K562 (cell line): ENCODE results near the gene EPO. TPM values are rescaled to one million over a fixed set of nuclear protein-coding genes. Genes with fewer than 3 reads are reported as not detected.

ENCODE experiments used
- ARHGAP35 ChIP-seq: fragments of 450-650 bp; IDR thresholded peaks from 2 replicates; pipeline ENCODE4 v1.6.1; 2018; ENCODE audit not compliant: partially characterized antibody
- BCL6 ChIP-seq: fragments of 250-450 bp; sonication (Bioruptor Pico); IDR thresholded peaks from 2 replicates; pipeline ENCODE4 v1.4.0; 2020
- BRCA1 ChIP-seq, 2 experiments: fragments of 450-650 bp in 1 of 2; sonication (generic) in 1 of 2; formaldehyde crosslinking in 1 of 2; IDR thresholded peaks; 2 replicates each; pipeline versions ENCODE4 v1.5.0 to v1.6.1; 2017 to 2020; ENCODE audit warnings: mild to moderate bottlenecking in 1 of 2, missing genetic modification reagents in 1 of 2
- CBX5 ChIP-seq: IDR thresholded peaks from 2 replicates; pipeline ENCODE4 v1.6.1; 2014; ENCODE audit warnings: low read depth, borderline replicate concordance
- CHD2 ChIP-seq: IDR thresholded peaks from 2 replicates; pipeline ENCODE4 v1.6.1; 2011; ENCODE audit warnings: low read depth, low read length
- CSDE1 ChIP-seq, 2 experiments: fragments of 450-650 bp; IDR thresholded peaks; 2 replicates each; pipeline ENCODE4 v1.6.1; 2016; ENCODE audit warnings: mild to moderate bottlenecking in 1 of 2
- ELF4 ChIP-seq: fragments of 450-650 bp; formaldehyde crosslinking; IDR thresholded peaks from 2 replicates; pipeline ENCODE4 v1.4.0; 2022; ENCODE audit warnings: missing genetic modification characterization
- EZH2 ChIP-seq: IDR thresholded peaks from 2 replicates; pipeline ENCODE4 v1.6.1; 2012; ENCODE audit warnings: low read depth, mild to moderate bottlenecking, inconsistent platforms, low read length, borderline replicate concordance
- GABPB1 ChIP-seq: sonication (generic); formaldehyde crosslinking; IDR thresholded peaks from 2 replicates; pipeline ENCODE4 v1.8.0; 2022; ENCODE audit warnings: mild to moderate bottlenecking, missing genetic modification reagents
- GATAD2B ChIP-seq: fragments of 450-650 bp; IDR thresholded peaks from 2 replicates; pipeline ENCODE4 v1.6.1; 2017; ENCODE audit warnings: mild to moderate bottlenecking, borderline replicate concordance
- HDAC2 ChIP-seq: fragments of 450-650 bp; IDR thresholded peaks from 2 replicates; pipeline ENCODE4 v1.6.1; 2016; ENCODE audit warnings: mild to moderate bottlenecking
- HDGF ChIP-seq: fragments of 450-650 bp; IDR thresholded peaks from 2 replicates; pipeline ENCODE4 v1.6.1; 2016
- KLF16 ChIP-seq: IDR thresholded peaks from 2 replicates; pipeline ENCODE4 v1.6.1; 2016; ENCODE audit warnings: antibody characterized with exemption
- NCOA6 ChIP-seq: fragments of 450-650 bp; IDR thresholded peaks from 2 replicates; pipeline ENCODE4 v1.6.1; 2017; ENCODE audit warnings: mild to moderate bottlenecking
- NUFIP1 ChIP-seq: fragments of 450-650 bp; IDR thresholded peaks from 2 replicates; pipeline ENCODE4 v1.6.1; 2018; ENCODE audit not compliant: partially characterized antibody
- PHB2 ChIP-seq: fragments of 450-650 bp; IDR thresholded peaks from 2 replicates; pipeline ENCODE4 v1.6.1; 2017; ENCODE audit warnings: low read depth
- PKNOX1 ChIP-seq: fragments of 450-650 bp; IDR thresholded peaks from 2 replicates; pipeline ENCODE4 v1.6.1; 2016
- POLR2H ChIP-seq: IDR thresholded peaks from 2 replicates; pipeline ENCODE4 v1.6.1; 2016; ENCODE audit warnings: missing genetic modification characterization, low read depth, mild to moderate bottlenecking, control low read depth, missing compliant biosample characterization, moderate library complexity
- PPARD ChIP-seq: fragments of 250-450 bp; sonication (Bioruptor Pico); IDR thresholded peaks from 2 replicates; pipeline ENCODE4 v1.8.0; 2022; ENCODE audit warnings: inconsistent platforms, mild to moderate bottlenecking, moderate library complexity
- SPI1 ChIP-seq: IDR thresholded peaks from 2 replicates; pipeline ENCODE4 v1.6.1; 2011; ENCODE audit warnings: low read depth, low read length, control low read depth, borderline replicate concordance
- SRSF3 ChIP-seq: fragments of 200-400 bp; formaldehyde crosslinking; IDR thresholded peaks from 2 replicates; pipeline ENCODE4 v1.6.1; 2016; ENCODE audit warnings: mild to moderate bottlenecking, low read length, moderate library complexity; ENCODE audit not compliant: insufficient read depth
- VEZF1 ChIP-seq: fragments of 200-800 bp; sonication (Bioruptor generic); IDR thresholded peaks from 2 replicates; pipeline ENCODE4 v1.6.1; 2017; ENCODE audit warnings: missing genetic modification characterization, missing compliant biosample characterization
- ZFPM2 ChIP-seq: fragments of 250-450 bp; sonication (Bioruptor Pico); IDR thresholded peaks from 2 replicates; pipeline ENCODE4 v1.5.1; 2022; ENCODE audit warnings: mild to moderate bottlenecking
- ZKSCAN3 ChIP-seq: fragments of 250-450 bp; sonication (Bioruptor Pico); IDR thresholded peaks from 2 replicates; pipeline ENCODE4 v1.4.0; 2020
- ZNF184 ChIP-seq: sonication (generic); formaldehyde crosslinking; IDR thresholded peaks from 2 replicates; pipeline ENCODE4 v1.5.0; 2020; ENCODE audit warnings: missing genetic modification reagents
- ZNF57 ChIP-seq: fragments of 450-650 bp; formaldehyde crosslinking; IDR thresholded peaks from 2 replicates; pipeline ENCODE4 v1.4.0; 2020; ENCODE audit warnings: mild to moderate bottlenecking, moderate library complexity
- ZNF717 ChIP-seq: fragments of 250-450 bp; sonication (Bioruptor Pico); IDR thresholded peaks from 2 replicates; pipeline ENCODE4 v1.5.0; 2021
- ZNF740 ChIP-seq, 3 experiments: fragments of 200-800 bp in 1 of 3; sonication (Bioruptor generic) in 1 of 3; sonication (generic) in 1 of 3; formaldehyde crosslinking in 1 of 3; IDR thresholded peaks; 2 replicates each; pipeline versions ENCODE4 v1.6.1 to v1.8.0; 2016 to 2022; ENCODE audit warnings: mild to moderate bottlenecking in 2 of 3, missing compliant biosample characterization in 2 of 3, missing genetic modification characterization in 2 of 3, missing genetic modification reagents in 1 of 3
- polyA plus RNA-seq, 8 experiments: library from polyadenylated mRNA; depleted of rRNA in 4 of 8; stranded (reverse) in 5 of 8; unstranded in 3 of 8; fragments of >200 nt; fragmentation: Nextera tagmentation in 2 of 8; fragmentation: Illumina TruSeq in 1 of 8; extraction: Ambion mirVana in 2 of 8; extraction: Trizol in 1 of 8; gene quantifications; 2 replicates each; pipeline versions ENCODE4 v1.2.1 to v1.2.3, GENCODE V29; 2011 to 2014; ENCODE audit warnings: inconsistent platforms in 1 of 8, missing spikeins in 1 of 8
- total RNA-seq, 7 experiments: library from RNA; depleted of rRNA in 6 of 7; stranded (reverse); fragments of >200 nt in 6 of 7; fragmentation: Illumina TruSeq in 2 of 7; extraction: Trizol in 2 of 7; gene quantifications; 2 replicates each; pipeline versions ENCODE4 v1.2.1 to v1.2.3, GENCODE V29; 2011 to 2021; ENCODE audit warnings: low replicate concordance in 1 of 7

EPO gene
- total and polyA plus RNA-seq, 9 of the 15 experiments (the other 6 are each of a cell fraction or from before 2014, with no cell fraction given), result 0.06 to 0.41 (median 0.07) TPM; not detected in 6

GRCh38 chr7:100705753-100706671 lies 14.3 kb upstream of the EPO start, which contains the start of gene POP7 (continued):
- TF ChIP-seq KLF16, result 0 out of 2 replicates have a peak, but pooled peaks have one; percentile 32
- no peak for TF ChIP-seq ELF4
- no peak for TF ChIP-seq SPI1
- TF ChIP-seq POLR2H (tag), result no peak; the same call in none of the 2 replicates
- TF ChIP-seq SRSF3, result no peak
- TF ChIP-seq NCOA6, result no peak
- TF ChIP-seq CSDE1 (IDR thresholded peaks at IDR 0.05), result no peak; a peak in 1 of 4 replicates
- TF ChIP-seq VEZF1 (CRISPR knock-in tag), result peak; percentile 88
- TF ChIP-seq PPARD (CRISPR knock-in tag), result no peak
- no peak for TF ChIP-seq NUFIP1
- no peak for TF ChIP-seq GATAD2B
- no peak for TF ChIP-seq ZNF184 (CRISPR knock-in tag)
- no peak for TF ChIP-seq CBX5
- no peak for TF ChIP-seq ZNF717
- TF ChIP-seq BCL6 (CRISPR knock-in tag), result no peak
- peak; percentile 88 for TF ChIP-seq ARHGAP35
- TF ChIP-seq ZNF740 (CRISPR knock-in tag; IDR thresholded peaks at IDR 0.05), result 0 out of 2 replicates have a peak, but pooled peaks have one; percentile 59
- no peak for TF ChIP-seq ZNF740 (tag; IDR thresholded peaks at IDR 0.05)
- TF ChIP-seq BRCA1 (IDR thresholded peaks at IDR 0.05), result no peak
- TF ChIP-seq BRCA1 (CRISPR knock-in tag; IDR thresholded peaks at IDR 0.05), result no peak
- TF ChIP-seq HDGF, result no peak
- TF ChIP-seq PKNOX1, result 0 out of 2 replicates have a peak, but pooled peaks have one; percentile 21
- TF ChIP-seq GABPB1 (CRISPR knock-in tag), result no peak; the same call in 1 of the 2 replicates
- TF ChIP-seq EZH2, result no peak
- peak; percentile 8 for TF ChIP-seq HDAC2
- no peak for TF ChIP-seq ZKSCAN3 (CRISPR knock-in tag)
- no peak for TF ChIP-seq ZFPM2 (CRISPR knock-in tag)
- peak; percentile 13; the same call in 1 of the 2 replicates for TF ChIP-seq PHB2
- peak; percentile 99 for TF ChIP-seq CHD2
- TF ChIP-seq ZNF57, result no peak
